GM23248 (cell line): Measurements from ENCODE around the gene ENAM.

Source experiments
- EZH2 ChIP-seq: fragments of 200-600 bp; sonication (generic); IDR thresholded peaks from 2 replicates; pipeline ENCODE4 v1.6.1; 2018; ENCODE audit warnings: antibody characterized with exemption, mild to moderate bottlenecking; ENCODE audit not compliant: insufficient read depth, poor library complexity, severe bottlenecking
- EZH2phosphoT487 ChIP-seq: fragments of 200-600 bp; sonication (generic); IDR thresholded peaks from 2 replicates; pipeline ENCODE4 v1.6.1; 2018; ENCODE audit warnings: antibody characterized with exemption, moderate library complexity, mild to moderate bottlenecking, low read depth; ENCODE audit not compliant: insufficient read depth

GRCh38 chr4:70674731-70675130 is 46.2 kb downstream of the ENAM start:
- no peak for TF ChIP-seq EZH2phosphoT487
- no peak for TF ChIP-seq EZH2
